OCI-LY3 (cell line): ENCODE results near the gene TPGS2.

Experiments used
- EZH2phosphoT487 ChIP-seq: fragments of 200-600 bp; shearing (Covaris generic); IDR thresholded peaks from 2 replicates; pipeline ENCODE4 v1.6.1; 2018; ENCODE audit warnings: antibody characterized with exemption, mixed run types, low read depth
- TF ChIP-seq, protein P1 (sequence below): fragments of 200-600, 300-600 bp; sonication (generic); IDR thresholded peaks from 2 replicates; pipeline ENCODE4 v1.5.1; 2014; ENCODE audit warnings: antibody characterized with exemption, low read length, low read depth

DNA sequence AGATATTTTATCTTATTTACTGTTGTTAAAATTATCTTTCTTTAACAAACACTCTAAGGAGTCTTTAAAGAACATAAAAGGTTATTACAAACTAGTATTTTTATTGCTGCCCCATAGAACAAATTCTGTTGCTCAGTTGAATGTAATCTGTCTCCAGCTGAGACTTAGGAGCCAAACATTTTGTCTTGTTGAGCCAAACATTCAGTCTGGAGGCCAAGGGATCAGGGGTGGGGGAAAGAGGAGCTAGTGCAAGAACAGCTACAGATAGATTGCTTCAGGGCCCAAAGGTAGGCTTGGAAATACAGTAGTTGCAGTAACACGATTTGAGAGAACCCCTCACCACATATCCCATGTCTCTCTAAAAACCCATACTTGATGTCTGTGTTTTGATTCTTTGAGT lies 51.2 kb downstream of the TPGS2 start:
- TF ChIP-seq, protein P1, sequence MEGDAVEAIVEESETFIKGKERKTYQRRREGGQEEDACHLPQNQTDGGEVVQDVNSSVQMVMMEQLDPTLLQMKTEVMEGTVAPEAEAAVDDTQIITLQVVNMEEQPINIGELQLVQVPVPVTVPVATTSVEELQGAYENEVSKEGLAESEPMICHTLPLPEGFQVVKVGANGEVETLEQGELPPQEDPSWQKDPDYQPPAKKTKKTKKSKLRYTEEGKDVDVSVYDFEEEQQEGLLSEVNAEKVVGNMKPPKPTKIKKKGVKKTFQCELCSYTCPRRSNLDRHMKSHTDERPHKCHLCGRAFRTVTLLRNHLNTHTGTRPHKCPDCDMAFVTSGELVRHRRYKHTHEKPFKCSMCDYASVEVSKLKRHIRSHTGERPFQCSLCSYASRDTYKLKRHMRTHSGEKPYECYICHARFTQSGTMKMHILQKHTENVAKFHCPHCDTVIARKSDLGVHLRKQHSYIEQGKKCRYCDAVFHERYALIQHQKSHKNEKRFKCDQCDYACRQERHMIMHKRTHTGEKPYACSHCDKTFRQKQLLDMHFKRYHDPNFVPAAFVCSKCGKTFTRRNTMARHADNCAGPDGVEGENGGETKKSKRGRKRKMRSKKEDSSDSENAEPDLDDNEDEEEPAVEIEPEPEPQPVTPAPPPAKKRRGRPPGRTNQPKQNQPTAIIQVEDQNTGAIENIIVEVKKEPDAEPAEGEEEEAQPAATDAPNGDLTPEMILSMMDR: no peak
- no peak for TF ChIP-seq EZH2phosphoT487
